HL-60/S4 treated with retinoic acid at 250 ng/mL for 4 days and 3 days (cell line): ENCODE results near the gene FBXL3.
"Not testable (repeated sequence)": the region's sequence is repeated elsewhere in the genome, so short reads cannot be mapped to it uniquely, and the experiment has no call there.

Source experiments
- in situ Hi-C: fragments of 300-500 bp; cut with MboI; formaldehyde crosslinking; loops from 2 replicates; pipeline ENCODE4 v1.7.0; 2022; ENCODE audit warnings: low sequenced_read_pairs

The FBXL3 gene

DNA sequence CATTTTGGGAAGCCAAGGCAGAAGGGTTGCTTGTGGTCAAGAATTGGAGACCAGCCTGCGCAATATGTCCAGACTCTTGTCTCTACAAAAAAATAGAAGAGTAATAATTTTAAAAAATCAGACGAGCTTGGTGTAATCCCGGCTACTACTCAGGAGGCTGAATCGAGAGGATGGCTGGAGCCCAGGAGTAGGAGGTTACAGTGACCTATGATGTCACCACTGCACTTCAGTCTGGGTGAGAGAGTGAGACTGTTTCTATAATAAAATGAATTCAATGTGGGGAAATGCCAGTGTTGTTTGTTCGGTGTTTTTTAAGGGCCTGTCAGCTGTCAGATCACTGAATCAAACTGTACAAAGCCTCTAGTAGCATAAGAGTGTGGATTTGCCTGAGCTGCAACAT is 1.2 kb upstream of the FBXL3 start:
- in situ Hi-C loops, result no loop called here

DNA sequence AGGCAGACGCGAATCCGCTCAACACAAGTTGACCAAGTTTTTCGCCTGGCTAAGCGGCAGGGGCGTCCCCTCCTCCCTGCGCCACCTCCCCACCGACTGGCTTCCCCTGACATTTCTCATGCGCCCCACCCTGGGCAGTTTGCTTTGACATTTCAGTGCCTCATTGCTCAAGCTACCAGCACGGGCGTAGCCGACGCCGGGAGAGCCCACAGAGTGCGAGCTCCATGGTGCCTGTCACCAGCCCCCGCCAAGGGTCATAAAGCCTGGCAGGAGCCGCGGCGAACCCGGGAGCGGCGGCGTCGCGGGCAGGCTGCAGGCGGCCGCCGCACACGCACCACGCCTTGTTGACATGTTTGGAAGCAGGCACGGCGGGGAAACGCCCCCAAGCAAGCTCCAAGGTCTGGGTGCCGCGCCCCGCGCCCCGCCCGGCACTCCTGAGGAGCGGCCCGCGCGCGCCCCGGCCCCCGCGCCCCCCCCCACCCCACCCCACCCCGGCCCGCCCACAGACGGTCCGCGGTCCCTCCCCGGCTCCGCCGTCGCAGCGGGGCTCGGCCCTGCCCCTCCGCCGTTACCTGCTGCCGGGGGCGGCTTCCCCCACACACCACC is 601 bp downstream of the FBXL3 start:
- in situ Hi-C loops, result no loop called here

- in situ Hi-C loops, result no loop called here
Observed at GRCh38 chr13:77022341-77022740, 4.6 kb downstream of the FBXL3 start.

DNA sequence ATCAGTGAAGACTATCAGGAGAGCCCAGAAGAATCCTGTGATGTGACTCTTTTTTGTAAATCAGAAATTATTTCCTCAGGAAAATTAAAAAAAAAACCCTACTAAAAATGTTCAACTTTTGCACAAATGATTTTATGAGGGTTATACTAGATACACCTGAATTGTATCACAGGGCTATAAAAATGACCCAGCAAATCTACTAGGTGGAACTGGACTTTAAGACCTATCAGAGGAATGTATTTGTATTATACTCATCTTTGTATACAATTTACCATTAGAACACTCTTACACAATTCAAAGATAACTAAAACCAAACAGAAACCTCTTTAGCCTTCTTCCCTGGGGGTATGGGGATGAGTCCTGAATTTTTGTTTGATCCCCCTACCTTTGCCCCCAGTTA is 7.2 kb downstream of the FBXL3 start:
- in situ Hi-C loops, result no loop called here

- in situ Hi-C loops, result no loop called here
Observed at GRCh38 chr13:77016888-77017623, 9.9 kb downstream of the FBXL3 start.

DNA sequence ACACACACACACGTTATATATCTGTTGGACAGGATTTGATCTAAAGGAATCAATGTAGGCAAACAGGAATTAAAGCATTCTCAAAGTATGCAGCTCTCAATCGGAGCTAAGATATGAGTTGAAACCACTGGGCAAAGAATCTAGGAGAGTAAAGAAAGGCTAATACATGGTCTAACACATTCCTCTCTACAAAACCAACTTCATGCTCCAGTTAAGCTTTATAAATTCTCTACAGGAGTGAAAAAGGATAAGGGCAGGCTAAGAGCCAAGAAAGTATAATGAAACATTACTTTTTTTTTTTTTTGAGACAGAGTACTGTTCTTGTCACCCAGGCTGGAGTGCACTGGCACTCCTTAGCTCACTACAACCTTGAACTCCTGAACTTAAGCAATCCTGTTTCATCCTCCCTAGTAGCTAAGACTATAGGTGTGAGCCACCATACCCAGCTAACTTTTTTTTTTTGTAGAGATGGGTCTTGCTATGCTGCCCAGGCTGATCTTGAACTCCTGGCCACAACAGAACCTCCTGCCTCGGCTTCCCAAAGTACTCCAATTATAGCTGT is 10.6 kb downstream of the FBXL3 start:
- in situ Hi-C loops, result no loop called here

- in situ Hi-C loops, result no loop called here
Observed at GRCh38 chr13:77014906-77015685, 11.9 kb downstream of the FBXL3 start.

- in situ Hi-C loops, result no loop called here
Observed at GRCh38 chr13:77013853-77014542, 13.0 kb downstream of the FBXL3 start.

- in situ Hi-C loops, result not testable (repeated sequence)
Observed at GRCh38 chr13:77009719-77010118, 17.2 kb downstream of the FBXL3 start.

- in situ Hi-C loops, result no loop called here
Observed at GRCh38 chr13:77009011-77009410, 17.9 kb downstream of the FBXL3 start.

DNA sequence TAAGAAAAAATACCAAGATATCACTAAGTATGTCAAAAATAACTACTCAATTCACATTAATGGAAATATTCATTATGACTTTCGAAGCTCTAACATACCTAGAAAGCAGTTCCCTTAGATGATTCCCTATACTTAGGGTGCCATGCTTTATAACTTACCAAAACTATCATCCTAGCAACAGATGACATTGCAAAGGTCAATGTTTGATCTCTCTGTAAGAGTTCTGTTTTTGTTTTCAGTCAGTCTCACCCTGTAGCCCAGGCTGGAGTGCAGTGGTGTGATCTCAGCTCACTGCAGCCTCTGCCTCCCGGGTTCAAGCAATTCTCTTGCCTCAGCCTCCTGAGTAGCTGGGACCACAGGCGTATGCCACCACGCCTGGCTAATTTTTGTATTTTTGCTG is 18.6 kb downstream of the FBXL3 start:
- in situ Hi-C loops, result not testable (repeated sequence)

- in situ Hi-C loops, result no loop called here
Observed at GRCh38 chr13:77002590-77003190, 24.3 kb downstream of the FBXL3 start.

DNA sequence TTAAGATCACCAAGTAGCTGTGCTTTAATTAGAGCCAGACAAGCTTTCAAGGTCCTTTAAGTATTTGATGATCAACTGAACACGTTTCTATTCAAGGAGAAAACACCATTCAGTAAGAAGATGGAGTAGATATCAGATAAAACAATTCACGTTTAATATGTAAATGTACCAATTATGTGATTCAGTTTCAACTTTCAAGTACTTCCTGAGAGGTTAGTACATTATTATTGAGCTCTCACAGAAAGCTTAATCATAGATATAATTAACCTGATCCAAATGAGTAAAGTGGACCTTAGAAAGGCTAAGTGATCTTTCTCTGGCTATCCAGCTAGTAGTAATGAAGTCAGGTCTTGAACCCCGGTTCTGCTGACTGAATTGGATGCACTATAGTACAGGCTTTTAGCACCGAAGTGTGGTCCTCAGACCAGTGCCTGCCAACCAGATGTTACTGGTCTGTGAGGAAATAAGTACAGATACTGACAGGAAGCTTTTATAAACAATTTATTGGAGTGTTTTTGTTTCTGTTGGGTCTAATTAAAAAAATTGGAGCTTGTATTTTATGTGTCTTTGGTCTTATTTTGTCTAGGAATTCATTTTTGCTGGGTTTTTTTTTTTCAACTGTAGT is 24.9 kb downstream of the FBXL3 start:
- in situ Hi-C loops, result no loop called here

- in situ Hi-C loops, result no loop called here
Observed at GRCh38 chr13:77001540-77001939, 25.4 kb downstream of the FBXL3 start.

- in situ Hi-C loops, result no loop called here
Observed at GRCh38 chr13:77000475-77000874, 26.5 kb downstream of the FBXL3 start.

DNA sequence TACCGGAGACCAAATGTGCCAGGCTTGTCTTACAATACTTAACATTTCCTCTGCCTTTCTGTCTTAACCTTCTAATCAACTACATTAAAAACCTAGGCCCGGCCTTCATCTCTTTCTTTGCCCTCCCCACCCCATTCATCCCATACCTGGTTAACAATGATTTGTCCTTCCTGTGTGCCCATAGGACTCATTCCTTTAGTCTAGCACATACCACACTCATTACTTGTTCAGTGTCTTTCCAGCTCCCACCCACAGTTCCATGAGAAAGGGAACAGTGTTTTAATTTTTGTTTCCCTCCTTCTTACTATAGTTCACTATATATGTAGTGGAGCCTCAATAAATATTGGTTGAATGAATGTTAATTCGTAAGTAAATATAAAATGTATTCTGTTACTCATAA is 32.7 kb downstream of the FBXL3 start:
- in situ Hi-C loops, result no loop called here

GRCh38 chr13:76993473-76993872 is 33.5 kb downstream of the FBXL3 start:
- in situ Hi-C loops, result no loop called here

DNA sequence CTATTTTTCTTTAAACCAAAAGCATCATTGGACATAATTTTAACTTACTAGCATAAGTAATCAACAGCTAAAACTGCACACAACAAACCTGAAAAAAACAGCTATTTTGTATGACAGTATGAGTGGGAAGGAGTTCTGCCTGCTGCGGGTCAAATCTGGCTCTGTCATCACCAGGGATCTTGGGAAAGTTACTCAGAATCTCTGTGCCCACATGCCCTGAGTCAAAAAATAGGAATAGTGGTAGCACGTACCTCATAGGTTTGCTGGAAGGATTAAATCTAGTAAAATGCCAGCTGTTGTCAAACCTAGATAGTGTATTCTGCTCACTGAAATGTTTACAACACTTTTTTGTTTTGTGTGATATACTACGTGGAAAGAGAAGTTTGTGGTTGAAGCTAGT is 33.9 kb downstream of the FBXL3 start:
- in situ Hi-C loops, result no loop called here

- in situ Hi-C loops, result no loop called here
Observed at GRCh38 chr13:76992548-76993001, 34.4 kb downstream of the FBXL3 start.
